Vagina (tissue), 2 donors: Measurements from ENCODE around the gene PRDM1.

Source experiments
- POLR2A ChIP-seq, 2 donors: fragments of 450-650 bp; IDR thresholded peaks; one replicate each; pipeline ENCODE4 v1.6.1; 2017; ENCODE audit warnings: antibody characterized with exemption in 2 of 2, mild to moderate bottlenecking in 2 of 2, moderate library complexity in 2 of 2
- POLR2AphosphoS5 ChIP-seq, 2 donors: sonication (generic); formaldehyde crosslinking; IDR thresholded peaks; one replicate each; pipeline ENCODE4 v1.9.0; 2017; ENCODE audit warnings: antibody characterized with exemption in 2 of 2, mild to moderate bottlenecking in 2 of 2, low read depth in 1 of 2; ENCODE audit not compliant: insufficient read depth in 1 of 2
- TF ChIP-seq, protein P1 (sequence below), 3 experiments: fragments of 450-650 bp in 2 of 3; fragments of 200-600 bp in 1 of 3; sonication (generic) in 1 of 3; IDR thresholded peaks; one replicate each; pipeline ENCODE4 v1.5.1; 2017 to 2019; ENCODE audit warnings: antibody characterized with exemption in 3 of 3, mild to moderate bottlenecking in 2 of 3, moderate library complexity in 2 of 3

GRCh38 chr6:106132153-106132698 lies 46.1 kb downstream of the PRDM1 start:
- TF ChIP-seq, protein P1, sequence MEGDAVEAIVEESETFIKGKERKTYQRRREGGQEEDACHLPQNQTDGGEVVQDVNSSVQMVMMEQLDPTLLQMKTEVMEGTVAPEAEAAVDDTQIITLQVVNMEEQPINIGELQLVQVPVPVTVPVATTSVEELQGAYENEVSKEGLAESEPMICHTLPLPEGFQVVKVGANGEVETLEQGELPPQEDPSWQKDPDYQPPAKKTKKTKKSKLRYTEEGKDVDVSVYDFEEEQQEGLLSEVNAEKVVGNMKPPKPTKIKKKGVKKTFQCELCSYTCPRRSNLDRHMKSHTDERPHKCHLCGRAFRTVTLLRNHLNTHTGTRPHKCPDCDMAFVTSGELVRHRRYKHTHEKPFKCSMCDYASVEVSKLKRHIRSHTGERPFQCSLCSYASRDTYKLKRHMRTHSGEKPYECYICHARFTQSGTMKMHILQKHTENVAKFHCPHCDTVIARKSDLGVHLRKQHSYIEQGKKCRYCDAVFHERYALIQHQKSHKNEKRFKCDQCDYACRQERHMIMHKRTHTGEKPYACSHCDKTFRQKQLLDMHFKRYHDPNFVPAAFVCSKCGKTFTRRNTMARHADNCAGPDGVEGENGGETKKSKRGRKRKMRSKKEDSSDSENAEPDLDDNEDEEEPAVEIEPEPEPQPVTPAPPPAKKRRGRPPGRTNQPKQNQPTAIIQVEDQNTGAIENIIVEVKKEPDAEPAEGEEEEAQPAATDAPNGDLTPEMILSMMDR (IDR thresholded peaks at IDR 0.05), result no peak
- TF ChIP-seq POLR2A (IDR thresholded peaks at IDR 0.05) (no peak), POLR2AphosphoS5 (IDR thresholded peaks at IDR 0.05; ENCODE audit: insufficient read depth in 1 of 2, low read depth in 1 of 2) (no peak)
